A375 (cell line): Measurements from ENCODE around the gene KRT74. TPM values are rescaled to one million over a fixed set of nuclear protein-coding genes. Genes with fewer than 3 reads are reported as not detected.

Experiments
- total RNA-seq: library from RNA; depleted of rRNA; stranded (reverse); fragments of >200 nt; shearing (Covaris generic); gene quantifications from 2 replicates; pipeline ENCODE4 v1.2.3, GENCODE V29; 2014; rRNA removed

KRT74 gene
- total RNA-seq, result not detected in 2 replicates

GRCh38 chr12:52573743-52574142 lies at the start of gene KRT74:
KRT74 (minus strand) TSS chr12:52573843; CDS start chr12:52573777, 66 bp downstream.

GRCh38 chr12:52618216-52618615 lies 44.6 kb upstream of the KRT74 start, which contains the start of gene KRT73:
KRT73 (minus strand) TSS chr12:52618559; CDS start chr12:52618524, 35 bp downstream.

GRCh38 chr12:52600941-52601481 lies 27.4 kb upstream of the KRT74 start, which contains the start of gene KRT72:
KRT72 (minus strand) TSS chr12:52601463; CDS start chr12:52601452, 11 bp downstream.

GRCh38 chr12:52552681-52553195 lies 20.9 kb downstream of the KRT74 start, which contains the start of gene KRT71:
KRT71 (minus strand) TSS chr12:52553145; CDS start chr12:52553077, 68 bp downstream.

GRCh38 chr12:52519826-52520662 lies 53.6 kb downstream of the KRT74 start, which contains the start of gene KRT5:
KRT5 (minus strand) TSS chr12:52520394; CDS start chr12:52520296, 98 bp downstream.

Other genes with a start within 250 kb of the KRT74 start
- gene KRT85, start 206.4 kb downstream of the KRT74 start, total RNA-seq, result not detected in 2 replicates
- gene KRT84, start 188.2 kb downstream of the KRT74 start, total RNA-seq, result not detected in 2 replicates
- not detected in 2 replicates for gene KRT82, start 167.5 kb downstream of the KRT74 start, total RNA-seq
- 0.19 TPM in 1 of 2 replicates, not detected in the other for gene KRT75, start 139.5 kb downstream of the KRT74 start, total RNA-seq
- 1.2 and 2.0 TPM in 2 replicates for gene KRT6B, start 121.7 kb downstream of the KRT74 start, total RNA-seq
- not detected in 2 replicates for gene KRT6C, start 100.0 kb downstream of the KRT74 start, total RNA-seq
- gene KRT6A, start 80.6 kb downstream of the KRT74 start, total RNA-seq, result 0.08 TPM in 1 of 2 replicates, not detected in the other
- not detected in 2 replicates for gene KRT5, start 53.4 kb downstream of the KRT74 start, total RNA-seq
- gene KRT71, start 20.7 kb downstream of the KRT74 start, total RNA-seq, result not detected in 2 replicates
- not detected in 2 replicates for gene KRT72, start 27.6 kb upstream of the KRT74 start, total RNA-seq
- gene KRT73, start 44.7 kb upstream of the KRT74 start, total RNA-seq, result not detected in 2 replicates
- not detected in 2 replicates for gene KRT2, start 78.4 kb upstream of the KRT74 start, total RNA-seq
- gene KRT1, start 106.6 kb upstream of the KRT74 start, total RNA-seq, result not detected in 2 replicates
- not detected in 2 replicates for gene KRT77, start 129.7 kb upstream of the KRT74 start, total RNA-seq
- 0.19 TPM in 1 of 2 replicates, not detected in the other for gene KRT76, start 203.5 kb upstream of the KRT74 start, total RNA-seq
- not detected in 2 replicates for gene KRT3, start 222.3 kb upstream of the KRT74 start, total RNA-seq
- gene KRT4, start 240.3 kb upstream of the KRT74 start, total RNA-seq, result not detected in 2 replicates